ENCODE data around the gene DNAH7.
A peak's percentile ranks its signal among the peaks of the same experiment; 100 is the strongest.

The DNAH7 gene

GRCh38 chr2:195768431-195768830, 300.2 kb downstream of the DNAH7 start:
- Mint-ChIP-seq H3K27me3 (no peaks in the 10 kb centered on the region), H3K4me3 (no peak overlapping the region), H3K27ac (no peak overlapping the region), H3K4me1 (ENCODE audit: low read depth in 2 of 2) (no peaks in the 10 kb centered on the region), H3K9me3 (peaks cover 0 to 22% of the 10 kb centered on the region in 2 donors), H3K36me3 (ENCODE audit: insufficient read depth) (no peaks in the 10 kb centered on the region)
- no peak for DNase-seq
- no peak for ATAC-seq (replicated peaks)

- DNase-seq: no peak
- Mint-ChIP-seq H3K4me1 (ENCODE audit: low read depth in 2 of 2) (no peaks in the 10 kb centered on the region), H3K27me3 (no peaks in the 10 kb centered on the region), H3K27ac (no peak overlapping the region), H3K9me3 (peaks cover 3 to 36% of the 10 kb centered on the region in 2 donors), H3K36me3 (ENCODE audit: insufficient read depth) (no peaks in the 10 kb centered on the region), H3K4me3 (no peak overlapping the region)
- ATAC-seq (replicated peaks): no peak
Measured at GRCh38 chr2:195766691-195767090, 301.9 kb downstream of the DNAH7 start.

GRCh38 chr2:195763866-195764265, 304.8 kb downstream of the DNAH7 start:
- H3K4me3 Mint-ChIP-seq: no peak overlapping the region
- no peak overlapping the region for H3K27ac Mint-ChIP-seq
- no peak for DNase-seq
- peaks cover 7 to 42% of the 10 kb centered on the region in 2 donors for H3K9me3 Mint-ChIP-seq
- H3K36me3 Mint-ChIP-seq (ENCODE audit: insufficient read depth): no peaks in the 10 kb centered on the region
- no peaks in the 10 kb centered on the region for H3K4me1 Mint-ChIP-seq (ENCODE audit: low read depth in 2 of 2)
- no peak for ATAC-seq (replicated peaks)
- no peaks in the 10 kb centered on the region for H3K27me3 Mint-ChIP-seq

DNA sequence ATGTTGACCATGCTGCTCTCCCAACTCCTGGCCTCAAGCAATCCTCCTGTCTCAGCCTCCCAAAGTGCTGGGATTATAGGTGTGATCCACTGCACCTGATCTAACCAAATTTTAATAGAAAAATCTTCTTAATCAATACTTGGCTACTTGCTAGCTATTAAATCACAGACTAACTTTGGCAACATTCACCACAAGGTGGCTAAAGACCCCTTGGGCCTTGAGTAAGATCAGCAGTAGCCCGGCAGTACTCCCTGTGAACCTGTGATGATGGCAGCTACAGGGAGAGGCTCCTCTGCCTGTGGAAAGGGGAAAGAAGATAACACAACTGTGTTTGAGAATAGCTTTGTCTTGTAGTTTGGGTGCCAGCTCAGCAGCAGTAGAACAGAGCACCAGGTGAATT, 308.8 kb downstream of the DNAH7 start:
- DNase-seq: no peak
- Mint-ChIP-seq H3K27me3 (no peaks in the 10 kb centered on the region), H3K27ac (no peak overlapping the region), H3K4me3 (no peak overlapping the region), H3K4me1 (ENCODE audit: low read depth in 2 of 2) (no peaks in the 10 kb centered on the region), H3K9me3 (peaks cover 7 to 33% of the 10 kb centered on the region in 2 donors), H3K36me3 (ENCODE audit: insufficient read depth) (no peaks in the 10 kb centered on the region)
- ATAC-seq (replicated peaks): no peak

DNA sequence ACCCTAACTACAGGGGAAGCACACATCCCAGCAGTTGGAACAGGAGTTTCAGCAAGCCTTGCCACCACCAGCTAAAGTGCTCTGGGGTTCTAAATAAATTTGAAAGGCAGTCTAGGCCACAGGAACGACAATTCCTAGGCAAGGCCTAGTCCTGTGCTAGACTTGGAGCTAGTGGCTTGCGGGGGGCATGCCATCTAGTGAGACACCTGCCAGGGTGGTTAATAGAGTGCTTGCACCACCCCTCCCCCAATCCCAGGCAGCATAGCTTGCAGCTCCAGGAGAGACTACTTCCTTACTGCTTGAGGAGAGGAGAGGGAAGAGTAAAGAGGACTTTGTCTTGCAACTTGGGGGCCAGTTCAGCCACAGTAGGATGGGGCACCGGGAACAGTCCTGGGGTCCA, 309.8 kb downstream of the DNAH7 start:
- DNase-seq (no peak), ATAC-seq (replicated peaks) (no peak)
- peaks cover 7 to 26% of the 10 kb centered on the region in 2 donors for H3K9me3 Mint-ChIP-seq
- H3K36me3 Mint-ChIP-seq (ENCODE audit: insufficient read depth): no peaks in the 10 kb centered on the region
- no peak overlapping the region for H3K27ac Mint-ChIP-seq
- no peak overlapping the region for H3K4me3 Mint-ChIP-seq
- no peaks in the 10 kb centered on the region for H3K27me3 Mint-ChIP-seq
- no peaks in the 10 kb centered on the region for H3K4me1 Mint-ChIP-seq (ENCODE audit: low read depth in 2 of 2)

- H3K9me3 Mint-ChIP-seq: peaks cover 4 to 11% of the 10 kb centered on the region in 2 donors
- no peak overlapping the region for H3K4me3 Mint-ChIP-seq
- ATAC-seq (replicated peaks) (no peak), DNase-seq (no peak)
- no peak overlapping the region for H3K27ac Mint-ChIP-seq
- no peaks in the 10 kb centered on the region for H3K4me1 Mint-ChIP-seq (ENCODE audit: low read depth in 2 of 2)
- no peaks in the 10 kb centered on the region for H3K36me3 Mint-ChIP-seq (ENCODE audit: insufficient read depth)
- no peaks in the 10 kb centered on the region for H3K27me3 Mint-ChIP-seq
Measured at GRCh38 chr2:195756218-195756942, 312.3 kb downstream of the DNAH7 start.

- Mint-ChIP-seq H3K4me1 (ENCODE audit: low read depth in 2 of 2) (no peaks in the 10 kb centered on the region), H3K27ac (no peak overlapping the region), H3K4me3 (no peak overlapping the region), H3K27me3 (no peaks in the 10 kb centered on the region), H3K36me3 (ENCODE audit: insufficient read depth) (peaks cover 2% of the 10 kb centered on the region), H3K9me3 (no peaks in the 10 kb centered on the region)
- ATAC-seq (replicated peaks): no peak
- DNase-seq: no peak
Measured at GRCh38 chr2:195741191-195741590, 327.4 kb downstream of the DNAH7 start.

GRCh38 chr2:195737511-195738325, 330.9 kb downstream of the DNAH7 start:
- no peak overlapping the region for H3K27ac Mint-ChIP-seq
- H3K27me3 Mint-ChIP-seq: no peaks in the 10 kb centered on the region
- H3K36me3 Mint-ChIP-seq (ENCODE audit: insufficient read depth): peaks cover 24% of the 10 kb centered on the region
- DNase-seq: no peak
- H3K4me1 Mint-ChIP-seq (ENCODE audit: low read depth in 2 of 2): peaks cover 0 to 3% of the 10 kb centered on the region in 2 donors
- H3K9me3 Mint-ChIP-seq: no peaks in the 10 kb centered on the region
- no peak overlapping the region for H3K4me3 Mint-ChIP-seq
- ATAC-seq (replicated peaks): no peak

DNA sequence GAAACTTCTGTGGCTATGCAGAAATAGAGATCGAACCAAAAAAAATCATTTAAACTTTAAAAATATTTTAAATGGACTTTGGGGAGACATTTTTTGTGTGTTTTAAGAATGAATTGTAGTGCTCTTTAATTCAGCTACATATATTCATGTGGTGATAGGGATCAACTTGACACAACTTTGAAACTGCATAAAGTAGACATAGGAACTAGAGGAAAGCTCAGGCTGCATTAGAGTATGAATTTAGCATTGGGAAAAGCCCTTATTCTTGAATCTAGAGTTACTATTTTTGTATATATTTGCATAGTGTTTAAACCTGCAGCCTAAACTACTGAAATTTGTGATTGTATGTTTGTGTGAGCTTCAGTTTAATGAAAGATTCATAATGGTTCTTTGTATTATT, 333.3 kb downstream of the DNAH7 start:
- Mint-ChIP-seq H3K4me1 (ENCODE audit: low read depth in 2 of 2) (peaks cover 0 to 12% of the 10 kb centered on the region in 2 donors), H3K36me3 (ENCODE audit: insufficient read depth) (peaks cover 27% of the 10 kb centered on the region)

DNA sequence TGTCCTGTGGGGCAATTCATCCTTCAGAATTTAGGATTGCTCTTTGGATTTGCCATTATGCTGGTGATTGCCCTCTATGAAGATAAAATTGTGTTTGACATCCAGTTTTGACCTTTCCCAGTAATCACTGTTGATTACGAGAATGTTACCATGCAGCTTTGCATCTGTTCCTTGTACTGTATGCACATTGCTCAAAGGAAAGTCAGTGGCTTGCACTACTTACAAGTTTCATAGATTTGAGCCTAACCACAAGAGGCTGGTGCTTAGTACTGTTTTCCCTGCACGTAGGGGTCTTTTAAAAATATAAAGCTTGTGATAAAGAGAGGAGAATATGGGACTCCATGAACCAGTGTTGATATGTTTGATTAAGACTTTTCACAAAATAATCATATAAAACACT, 333.7 kb downstream of the DNAH7 start:
- DNase-seq (no peak), ATAC-seq (replicated peaks) (no peak)
- Mint-ChIP-seq H3K36me3 (ENCODE audit: insufficient read depth) (peaks cover 25% of the 10 kb centered on the region), H3K27me3 (no peaks in the 10 kb centered on the region), H3K4me3 (no peak overlapping the region), H3K27ac (no peak overlapping the region), H3K9me3 (no peaks in the 10 kb centered on the region), H3K4me1 (ENCODE audit: low read depth in 2 of 2) (peaks cover 0 to 12% of the 10 kb centered on the region in 2 donors)

More for the DNA sequence above, 333.3 kb downstream of the DNAH7 start:
- ATAC-seq (replicated peaks) (no peak), DNase-seq (no peak)
- H3K27me3 Mint-ChIP-seq: no peaks in the 10 kb centered on the region
- H3K27ac Mint-ChIP-seq: no peak overlapping the region
- no peaks in the 10 kb centered on the region for H3K9me3 Mint-ChIP-seq
- no peak overlapping the region for H3K4me3 Mint-ChIP-seq

DNA sequence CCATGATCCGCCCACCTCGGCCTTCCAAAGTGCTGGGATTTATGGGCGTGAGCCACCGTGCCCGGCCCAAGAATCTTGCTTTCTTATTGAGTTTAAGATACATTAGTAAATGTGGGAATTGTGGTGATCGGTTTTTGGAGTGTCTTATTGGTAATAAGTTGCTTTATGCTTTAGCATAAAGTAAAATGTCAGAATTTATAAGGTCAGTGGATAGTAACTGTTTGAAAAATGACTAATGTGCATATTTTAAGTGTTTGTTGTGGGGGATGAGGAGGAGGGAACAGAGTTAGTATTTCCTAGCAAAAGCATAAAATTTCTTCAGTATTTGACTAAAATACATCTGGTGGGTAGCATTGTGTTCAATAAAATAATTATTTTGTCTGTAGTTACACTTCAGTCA, 334.2 kb downstream of the DNAH7 start:
- no peak overlapping the region for H3K4me3 Mint-ChIP-seq
- ATAC-seq (replicated peaks) (no peak), DNase-seq (no peak)
- no peaks in the 10 kb centered on the region for H3K27me3 Mint-ChIP-seq
- H3K27ac Mint-ChIP-seq: no peak overlapping the region
- H3K4me1 Mint-ChIP-seq (ENCODE audit: low read depth in 2 of 2): peaks cover 0 to 16% of the 10 kb centered on the region in 2 donors
- H3K9me3 Mint-ChIP-seq: no peaks in the 10 kb centered on the region
- H3K36me3 Mint-ChIP-seq (ENCODE audit: insufficient read depth): peaks cover 30% of the 10 kb centered on the region

GRCh38 chr2:195733831-195734230, 334.8 kb downstream of the DNAH7 start:
- H3K4me3 Mint-ChIP-seq: no peak overlapping the region
- H3K27ac Mint-ChIP-seq: no peak overlapping the region
- DNase-seq (no peak), ATAC-seq (replicated peaks) (no peak)
- peaks cover 0 to 17% of the 10 kb centered on the region in 2 donors for H3K4me1 Mint-ChIP-seq (ENCODE audit: low read depth in 2 of 2)
- H3K27me3 Mint-ChIP-seq: no peaks in the 10 kb centered on the region
- peaks cover 35% of the 10 kb centered on the region for H3K36me3 Mint-ChIP-seq (ENCODE audit: insufficient read depth)
- no peaks in the 10 kb centered on the region for H3K9me3 Mint-ChIP-seq

- H3K9me3 Mint-ChIP-seq: no peaks in the 10 kb centered on the region
- H3K4me3 Mint-ChIP-seq: no peak overlapping the region
- no peak for ATAC-seq (replicated peaks)
- H3K4me1 Mint-ChIP-seq (ENCODE audit: low read depth in 2 of 2): peaks cover 0 to 17% of the 10 kb centered on the region in 2 donors
- no peak overlapping the region for H3K27ac Mint-ChIP-seq
- H3K36me3 Mint-ChIP-seq (ENCODE audit: insufficient read depth): peaks cover 40% of the 10 kb centered on the region
- DNase-seq: no peak
- no peaks in the 10 kb centered on the region for H3K27me3 Mint-ChIP-seq
Measured at GRCh38 chr2:195732574-195732973, 336.1 kb downstream of the DNAH7 start.

GRCh38 chr2:195730912-195731311, 337.7 kb downstream of the DNAH7 start:
- Mint-ChIP-seq H3K36me3 (ENCODE audit: insufficient read depth) (peaks cover 44% of the 10 kb centered on the region), H3K27ac (peak overlapping the region in 1 of 2 donors; percentile 39)
- no peak for ATAC-seq (replicated peaks)

More at GRCh38 chr2:195730912-195731311, 337.7 kb downstream of the DNAH7 start:
- no peaks in the 10 kb centered on the region for H3K9me3 Mint-ChIP-seq
- DNase-seq: no peak
- no peak overlapping the region for H3K4me3 Mint-ChIP-seq
- H3K27me3 Mint-ChIP-seq: no peaks in the 10 kb centered on the region
- peaks cover 0 to 17% of the 10 kb centered on the region in 2 donors for H3K4me1 Mint-ChIP-seq (ENCODE audit: low read depth in 2 of 2)
